SK-N-SH (cell line): Measurements from ENCODE around the gene MALAT1. TPM values are rescaled to one million over a fixed set of nuclear protein-coding genes. Genes with fewer than 3 reads are reported as not detected.

Experiments used
- CTCF ChIA-PET: fragments of 300-600, 350-600 bp; formaldehyde crosslinking; extraction: SDS; loops from one replicate; lab custom pipeline; 2021; lab: Yijun Ruan, JAX
- POLR2A ChIA-PET: fragments of 350-600 bp; sonication (Branson Sonifier 250); formaldehyde crosslinking; extraction: SDS; loops from one replicate; lab custom pipeline; 2020; ENCODE audit warnings: antibody characterized with exemption, inconsistent platforms; lab: Yijun Ruan, JAX
- DNase-seq: peaks from one replicate; pipeline ENCODE4 v3.0.0; 2012
- H2AFZ ChIP-seq: fragments of 200-600 bp; sonication (generic); 2 replicates; pipeline ENCODE4 v1.8.1; 2016; ENCODE audit warnings: antibody characterized with exemption, mild to moderate bottlenecking, low read depth
- H3F3A ChIP-seq: fragments of 200-600 bp; sonication (generic); replicated peaks from 2 replicates; pipeline ENCODE3; 2016; ENCODE audit warnings: antibody characterized with exemption, mild to moderate bottlenecking; ENCODE audit not compliant: insufficient read depth
- H3K27ac ChIP-seq, 2 experiments: fragments of 200-500 bp in 1 of 2; fragments of 200-600 bp in 1 of 2; sonication (Bioruptor generic) in 1 of 2; sonication (generic), shearing (Covaris generic) in 1 of 2; 2 replicates each; pipeline versions ENCODE4 v1.5.1 to v1.6.1; 2014 to 2016; ENCODE audit warnings: low read depth in 2 of 2, inconsistent platforms in 1 of 2, low read length in 1 of 2, mild to moderate bottlenecking in 1 of 2, mixed read lengths in 1 of 2
- H3K27me3 ChIP-seq: fragments of 200-600 bp; sonication (generic), shearing (Covaris generic); 2 replicates; pipeline ENCODE4 v1.6.1; 2016; ENCODE audit warnings: mixed run types; ENCODE audit not compliant: insufficient read depth
- H3K36me3 ChIP-seq, 2 experiments: fragments of 200-500 bp in 1 of 2; fragments of 200-600 bp in 1 of 2; sonication (Bioruptor generic) in 1 of 2; sonication (generic) in 1 of 2; replicated peaks in 1 of 2; 2 replicates each; pipeline versions ENCODE3 to v1.5.1; 2014 to 2016; ENCODE audit warnings: low read length in 1 of 2, mild to moderate bottlenecking in 1 of 2; ENCODE audit not compliant: insufficient read depth in 2 of 2, control insufficient read depth in 1 of 2
- H3K4me1 ChIP-seq, 2 experiments: fragments of 200-500 bp in 1 of 2; fragments of 200-600 bp in 1 of 2; sonication (Bioruptor generic) in 1 of 2; sonication (generic), shearing (Covaris generic) in 1 of 2; 2 replicates each; pipeline versions ENCODE4 v1.5.1 to v1.6.1; 2014 to 2016; ENCODE audit warnings: low read depth in 1 of 2, low read length in 1 of 2, mixed run types in 1 of 2; ENCODE audit not compliant: insufficient read depth in 2 of 2, control insufficient read depth in 1 of 2
- H3K4me2 ChIP-seq: fragments of 200-600 bp; sonication (generic), shearing (Covaris generic); 2 replicates; pipeline ENCODE4 v1.6.1; 2017; ENCODE audit warnings: mixed run types
- H3K4me3 ChIP-seq, 2 experiments: fragments of 200-500 bp in 1 of 2; fragments of 200-600 bp in 1 of 2; sonication (Bioruptor generic) in 1 of 2; sonication (generic), shearing (Covaris generic) in 1 of 2; 2 replicates each; pipeline versions ENCODE4 v1.5.1 to v1.8.1; 2014 to 2016; ENCODE audit warnings: low read depth in 2 of 2, inconsistent platforms in 1 of 2, low read length in 1 of 2, mild to moderate bottlenecking in 1 of 2, mixed read lengths in 1 of 2, moderate library complexity in 1 of 2
- H3K79me2 ChIP-seq: fragments of 200-600 bp; sonication (generic); 2 replicates; pipeline ENCODE4 v1.8.1; 2017; ENCODE audit warnings: mild to moderate bottlenecking; ENCODE audit not compliant: insufficient read depth
- H3K9ac ChIP-seq: fragments of 200-600 bp; sonication (generic); 2 replicates; pipeline ENCODE4 v1.6.1; 2017; ENCODE audit warnings: mixed run types
- H3K9me2 ChIP-seq: fragments of 200-600 bp; sonication (generic); 2 replicates; pipeline ENCODE4 v1.6.1; 2017; ENCODE audit warnings: mixed run types
- H3K9me3 ChIP-seq: fragments of 200-600 bp; sonication (generic); 2 replicates; pipeline ENCODE4 v1.6.1; 2017; ENCODE audit warnings: mixed run types, mild to moderate bottlenecking, moderate library complexity
- H4K20me1 ChIP-seq: fragments of 200-600 bp; sonication (generic); 2 replicates; pipeline ENCODE4 v1.6.1; 2017; ENCODE audit warnings: mild to moderate bottlenecking, mixed run types; ENCODE audit not compliant: insufficient read depth
- ELF1 ChIP-seq: IDR thresholded peaks from 2 replicates; pipeline ENCODE4 v1.4.0; 2012
- FOSL2 ChIP-seq: IDR thresholded peaks from 2 replicates; pipeline ENCODE4 v1.4.0; 2012; ENCODE audit warnings: low read depth, mild to moderate bottlenecking, moderate library complexity, borderline replicate concordance
- FOXJ3 ChIP-seq: sonication (generic); formaldehyde crosslinking; IDR thresholded peaks from 2 replicates; pipeline ENCODE4 v1.5.1; 2020; ENCODE audit warnings: mild to moderate bottlenecking, missing genetic modification reagents
- JUND ChIP-seq: IDR thresholded peaks from 2 replicates; pipeline ENCODE4 v1.4.0; 2012
- MXI1 ChIP-seq: IDR thresholded peaks from 2 replicates; pipeline ENCODE4 v1.6.1; 2012; ENCODE audit warnings: mild to moderate bottlenecking, low read depth, low read length, improper control_type of control experiment
- POLR2AphosphoS5 ChIP-seq: IDR thresholded peaks from 2 replicates; pipeline ENCODE4 v1.6.1; 2012; ENCODE audit warnings: low read depth, low read length
- RCOR1 ChIP-seq: fragments of 150-350 bp; IDR thresholded peaks from 2 replicates; pipeline ENCODE4 v1.6.1; 2017; ENCODE audit warnings: antibody characterized with exemption, low read length
- SIN3A ChIP-seq: IDR thresholded peaks from 2 replicates; pipeline ENCODE4 v1.6.1; 2012; ENCODE audit warnings: low read depth, mild to moderate bottlenecking, low read length, moderate library complexity, borderline replicate concordance
- SMC3 ChIP-seq: IDR thresholded peaks from 2 replicates; pipeline ENCODE4 v1.6.1; 2012; ENCODE audit warnings: low read depth, low read length, improper control_type of control experiment
- TCF12 ChIP-seq: IDR thresholded peaks from 2 replicates; pipeline ENCODE4 v1.4.0; 2012
- TEAD4 ChIP-seq: IDR thresholded peaks from 2 replicates; pipeline ENCODE4 v1.4.0; 2012; ENCODE audit warnings: mild to moderate bottlenecking, borderline replicate concordance; ENCODE audit not compliant: insufficient read depth
- WGBS: methylation state at CpG from one replicate; pipeline ENCODE4 v1.1.6; 2017; ENCODE audit warnings: low lambda C conversion rate; 5-methylcytosine and 5-hydroxymethylcytosine counted together
- polyA plus RNA-seq, 3 experiments: library from polyadenylated mRNA; depleted of rRNA; stranded (reverse); fragments of >200 nt; gene quantifications; 2 replicates each; pipeline ENCODE4 v1.2.3, GENCODE V29; 2012
- TF ChIP-seq, protein P1 (sequence below): fragments of 200-600 bp; sonication (generic); IDR thresholded peaks from 2 replicates; pipeline ENCODE4 v1.6.1; 2017; ENCODE audit warnings: antibody characterized with exemption, mild to moderate bottlenecking, moderate library complexity
- TF ChIP-seq, protein P2 (sequence below): IDR thresholded peaks from 2 replicates; pipeline ENCODE4 v1.4.0; 2012; ENCODE audit warnings: low read depth, borderline replicate concordance

The MALAT1 gene
- polyA plus RNA-seq, 1 of the 3 experiments (the other 2 are of a cell fraction) = 285 TPM

DNA sequence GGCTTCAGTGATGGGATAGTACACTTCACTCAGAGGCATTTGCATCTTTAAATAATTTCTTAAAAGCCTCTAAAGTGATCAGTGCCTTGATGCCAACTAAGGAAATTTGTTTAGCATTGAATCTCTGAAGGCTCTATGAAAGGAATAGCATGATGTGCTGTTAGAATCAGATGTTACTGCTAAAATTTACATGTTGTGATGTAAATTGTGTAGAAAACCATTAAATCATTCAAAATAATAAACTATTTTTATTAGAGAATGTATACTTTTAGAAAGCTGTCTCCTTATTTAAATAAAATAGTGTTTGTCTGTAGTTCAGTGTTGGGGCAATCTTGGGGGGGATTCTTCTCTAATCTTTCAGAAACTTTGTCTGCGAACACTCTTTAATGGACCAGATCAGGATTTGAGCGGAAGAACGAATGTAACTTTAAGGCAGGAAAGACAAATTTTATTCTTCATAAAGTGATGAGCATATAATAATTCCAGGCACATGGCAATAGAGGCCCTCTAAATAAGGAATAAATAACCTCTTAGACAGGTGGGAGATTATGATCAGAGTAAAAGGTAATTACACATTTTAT lies 4.6 kb downstream of the MALAT1 start:
- no peak for DNase-seq
- H3K27ac ChIP-seq = peak overlapping the region; percentile 56 to 99
- H3K9me2 ChIP-seq = no peaks in the 10 kb centered on the region
- H3K4me2 ChIP-seq = peak overlapping the region; percentile 87
- peak overlapping the region; percentile 100 for H3K9ac ChIP-seq
- peaks cover 66 to 77% of the 10 kb centered on the region in 2 experiments for H3K36me3 ChIP-seq
- H3K79me2 ChIP-seq = peaks cover 93% of the 10 kb centered on the region
- peaks cover 89% of the 10 kb centered on the region for H4K20me1 ChIP-seq
- POLR2A ChIA-PET = interaction anchor here (0.6 to 26.8 kb wide), 7 partner anchors 9 to 171 kb away, joined by 3 to 1027 read pairs (median 4); partner anchors contain the start of gene NEAT1
- WGBS = 0% methylated on average over 3 of the region's 3 CpGs
- TF ChIP-seq JUND (no peak), POLR2AphosphoS5 (peak; percentile 32; the same call in 1 of the 2 replicates)
- TF ChIP-seq, all 33 proteins: peak for 1
- H3K27me3 ChIP-seq = no peaks in the 10 kb centered on the region
- CTCF ChIA-PET = interaction anchor here (0.8 to 1.9 kb wide), 10 partner anchors 7 to 188 kb away, joined by 3 to 12 read pairs (median 4); partner anchors contain the start of gene ZNRD2
- H3K4me1 ChIP-seq = peaks cover 0 to 20% of the 10 kb centered on the region in 2 experiments; a peak in 2 of 4 replicates
- H3F3A ChIP-seq = peaks cover 95% of the 10 kb centered on the region
- H2AFZ ChIP-seq = no peak overlapping the region
- H3K4me3 ChIP-seq = peak overlapping the region; percentile 84 to 87
- no peaks in the 10 kb centered on the region for H3K9me3 ChIP-seq

DNA sequence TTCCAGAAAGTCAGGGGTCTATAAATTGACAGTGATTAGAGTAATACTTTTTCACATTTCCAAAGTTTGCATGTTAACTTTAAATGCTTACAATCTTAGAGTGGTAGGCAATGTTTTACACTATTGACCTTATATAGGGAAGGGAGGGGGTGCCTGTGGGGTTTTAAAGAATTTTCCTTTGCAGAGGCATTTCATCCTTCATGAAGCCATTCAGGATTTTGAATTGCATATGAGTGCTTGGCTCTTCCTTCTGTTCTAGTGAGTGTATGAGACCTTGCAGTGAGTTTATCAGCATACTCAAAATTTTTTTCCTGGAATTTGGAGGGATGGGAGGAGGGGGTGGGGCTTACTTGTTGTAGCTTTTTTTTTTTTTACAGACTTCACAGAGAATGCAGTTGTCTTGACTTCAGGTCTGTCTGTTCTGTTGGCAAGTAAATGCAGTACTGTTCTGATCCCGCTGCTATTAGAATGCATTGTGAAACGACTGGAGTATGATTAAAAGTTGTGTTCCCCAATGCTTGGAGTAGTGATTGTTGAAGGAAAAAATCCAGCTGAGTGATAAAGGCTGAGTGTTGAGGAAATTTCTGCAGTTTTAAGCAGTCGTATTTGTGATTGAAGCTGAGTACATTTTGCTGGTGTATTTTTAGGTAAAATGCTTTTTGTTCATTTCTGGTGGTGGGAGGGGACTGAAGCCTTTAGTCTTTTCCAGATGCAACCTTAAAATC lies 5.3 kb downstream of the MALAT1 start:
- peaks cover 66 to 77% of the 10 kb centered on the region in 2 experiments for H3K36me3 ChIP-seq
- CTCF ChIA-PET = interaction anchor here (0.8 to 8.8 kb wide), 7 partner anchors 12 to 174 kb away, joined by 3 to 223 read pairs (median 4); partner anchors contain the start of gene NEAT1

More for the DNA sequence above, 5.3 kb downstream of the MALAT1 start:
- Histone ChIP-seq H3K4me2 (peak overlapping the region; percentile 87), H4K20me1 (peaks cover 88% of the 10 kb centered on the region), H3K9me3 (no peaks in the 10 kb centered on the region), H3K4me3 (peak overlapping the region; percentile 84 to 87), H3K27ac (peak overlapping the region; percentile 71 to 99; a peak in 3 of 4 replicates), H3K27me3 (no peaks in the 10 kb centered on the region), H3K79me2 (peaks cover 88% of the 10 kb centered on the region), H2AFZ (no peak overlapping the region), H3K4me1 (peaks cover 0 to 19% of the 10 kb centered on the region in 2 experiments; a peak in 2 of 4 replicates), H3F3A (peaks cover 100% of the 10 kb centered on the region), H3K9me2 (no peaks in the 10 kb centered on the region), H3K9ac (peak overlapping the region; percentile 100)
- 0% methylated on average over 3 of the region's 3 CpGs for WGBS
- no peak for DNase-seq
- TF ChIP-seq POLR2AphosphoS5 (peak; percentile 72), TEAD4 (0 out of 2 replicates have a peak, but pooled peaks have one; percentile 9), JUND (0 out of 2 replicates have a peak, but pooled peaks have one; percentile 8), RCOR1 (no peak), MXI1 (no peak), FOXJ3 (CRISPR knock-in tag) (no peak), TCF12 (no peak), SMC3 (no peak), FOSL2 (no peak), ELF1 (0 out of 2 replicates have a peak, but pooled peaks have one; percentile 14), SIN3A (0 out of 2 replicates have a peak, but pooled peaks have one; percentile 10)
- TF ChIP-seq, protein P1, sequence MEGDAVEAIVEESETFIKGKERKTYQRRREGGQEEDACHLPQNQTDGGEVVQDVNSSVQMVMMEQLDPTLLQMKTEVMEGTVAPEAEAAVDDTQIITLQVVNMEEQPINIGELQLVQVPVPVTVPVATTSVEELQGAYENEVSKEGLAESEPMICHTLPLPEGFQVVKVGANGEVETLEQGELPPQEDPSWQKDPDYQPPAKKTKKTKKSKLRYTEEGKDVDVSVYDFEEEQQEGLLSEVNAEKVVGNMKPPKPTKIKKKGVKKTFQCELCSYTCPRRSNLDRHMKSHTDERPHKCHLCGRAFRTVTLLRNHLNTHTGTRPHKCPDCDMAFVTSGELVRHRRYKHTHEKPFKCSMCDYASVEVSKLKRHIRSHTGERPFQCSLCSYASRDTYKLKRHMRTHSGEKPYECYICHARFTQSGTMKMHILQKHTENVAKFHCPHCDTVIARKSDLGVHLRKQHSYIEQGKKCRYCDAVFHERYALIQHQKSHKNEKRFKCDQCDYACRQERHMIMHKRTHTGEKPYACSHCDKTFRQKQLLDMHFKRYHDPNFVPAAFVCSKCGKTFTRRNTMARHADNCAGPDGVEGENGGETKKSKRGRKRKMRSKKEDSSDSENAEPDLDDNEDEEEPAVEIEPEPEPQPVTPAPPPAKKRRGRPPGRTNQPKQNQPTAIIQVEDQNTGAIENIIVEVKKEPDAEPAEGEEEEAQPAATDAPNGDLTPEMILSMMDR = no peak
- TF ChIP-seq, protein P2, sequence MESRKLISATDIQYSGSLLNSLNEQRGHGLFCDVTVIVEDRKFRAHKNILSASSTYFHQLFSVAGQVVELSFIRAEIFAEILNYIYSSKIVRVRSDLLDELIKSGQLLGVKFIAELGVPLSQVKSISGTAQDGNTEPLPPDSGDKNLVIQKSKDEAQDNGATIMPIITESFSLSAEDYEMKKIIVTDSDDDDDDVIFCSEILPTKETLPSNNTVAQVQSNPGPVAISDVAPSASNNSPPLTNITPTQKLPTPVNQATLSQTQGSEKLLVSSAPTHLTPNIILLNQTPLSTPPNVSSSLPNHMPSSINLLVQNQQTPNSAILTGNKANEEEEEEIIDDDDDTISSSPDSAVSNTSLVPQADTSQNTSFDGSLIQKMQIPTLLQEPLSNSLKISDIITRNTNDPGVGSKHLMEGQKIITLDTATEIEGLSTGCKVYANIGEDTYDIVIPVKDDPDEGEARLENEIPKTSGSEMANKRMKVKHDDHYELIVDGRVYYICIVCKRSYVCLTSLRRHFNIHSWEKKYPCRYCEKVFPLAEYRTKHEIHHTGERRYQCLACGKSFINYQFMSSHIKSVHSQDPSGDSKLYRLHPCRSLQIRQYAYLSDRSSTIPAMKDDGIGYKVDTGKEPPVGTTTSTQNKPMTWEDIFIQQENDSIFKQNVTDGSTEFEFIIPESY = peak; percentile 21; the same call in 1 of the 2 replicates
- POLR2A ChIA-PET = interaction anchor here (0.6 to 26.8 kb wide), 9 partner anchors 16 to 206 kb away, joined by 3 to 1027 read pairs (median 3); partner anchors contain the start of genes DPF2, NEAT1 and SLC25A45
